Stimulated activated CD8-positive, alpha-beta memory T cell treated with anti-CD3 and anti-CD28 coated beads, Interleukin-15, amount 100 ng/mL, for 4 hours (primary cell): ENCODE data around the gene HPCAL1.
"Not testable (repeated sequence)": the region's sequence is repeated elsewhere in the genome, so short reads cannot be mapped to it uniquely, and the experiment has no call there.

ENCODE experiments used
- DNase-seq, 2 donors: peaks; one replicate each; pipeline ENCODE4 v3.0.0-alpha.2; 2020; ENCODE audit warnings: low read depth in 2 of 2

Gene HPCAL1

DNA sequence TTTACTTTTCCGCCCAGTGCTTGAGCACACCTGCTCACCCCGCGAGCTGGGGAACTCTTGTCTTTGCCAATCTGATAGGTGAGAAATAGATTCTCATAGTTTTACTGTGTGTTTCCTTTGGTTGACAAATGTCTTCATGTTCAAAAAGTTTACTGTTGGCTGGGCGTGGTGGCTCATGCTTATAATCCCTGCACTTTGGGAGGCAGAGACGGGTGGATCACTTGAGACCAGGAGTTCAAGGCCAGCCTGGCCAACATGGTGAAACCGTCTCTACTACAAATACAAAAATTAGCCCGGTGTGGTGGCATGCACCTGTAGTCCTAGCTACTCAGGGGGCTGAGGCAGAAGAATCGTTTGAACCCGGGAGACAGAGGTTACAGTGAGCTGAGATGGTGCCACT, 135.1 kb downstream of the HPCAL1 start:
- DNase-seq, result no peak

DNA sequence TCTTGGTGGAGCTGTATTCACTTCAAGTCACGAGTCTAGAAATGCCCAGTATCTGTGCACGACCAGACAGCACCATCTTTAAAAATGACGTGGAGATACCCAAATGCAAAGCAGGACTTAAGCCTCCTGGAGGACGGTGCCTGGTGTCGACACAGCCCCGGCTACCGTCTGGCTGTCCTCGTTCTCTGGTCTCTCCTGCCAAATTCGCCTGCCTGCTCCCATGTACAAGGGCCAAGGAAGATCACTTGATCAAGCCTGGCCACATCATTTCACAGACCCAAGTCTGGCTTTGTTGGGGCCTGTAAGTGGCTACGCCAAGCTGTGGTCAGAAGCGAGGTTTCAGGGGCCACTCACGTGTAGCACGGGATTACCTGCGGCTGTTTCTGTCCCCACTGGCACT, 136.0 kb downstream of the HPCAL1 start:
- DNase-seq, result no peak

DNA sequence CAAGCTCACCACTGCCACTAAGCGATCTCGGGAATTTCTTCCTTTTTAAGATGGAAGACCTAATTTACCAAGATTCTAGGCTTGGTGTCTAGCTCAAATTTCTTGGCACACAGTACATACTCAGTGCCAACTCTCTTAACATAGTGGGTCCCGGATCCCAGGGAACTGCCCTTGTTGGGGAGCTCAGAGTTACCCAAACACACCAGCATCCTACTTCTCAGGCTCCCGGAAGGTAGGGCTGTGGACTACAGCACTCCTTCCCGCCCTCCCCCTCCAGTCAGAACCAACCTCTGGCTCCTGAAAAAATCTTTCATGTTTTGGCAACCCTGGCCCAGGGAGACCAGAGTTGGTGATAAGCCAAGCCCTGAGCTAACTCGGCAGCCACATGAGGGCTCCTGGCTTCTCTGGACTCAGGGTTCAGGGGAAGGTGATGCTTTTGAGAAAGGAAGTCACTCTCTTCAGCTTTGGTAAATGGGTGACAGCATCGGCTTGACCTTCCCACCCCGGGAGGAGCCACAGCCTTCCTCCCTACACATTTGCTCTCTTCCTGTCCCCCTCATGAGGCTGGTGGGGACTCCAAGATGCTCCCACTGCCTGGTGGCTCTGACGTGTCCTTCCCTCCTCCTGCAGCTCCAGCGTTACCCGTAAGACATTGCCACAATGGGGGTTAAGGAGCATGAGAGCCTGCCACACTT, 136.6 kb downstream of the HPCAL1 start:
- DNase-seq, result no peak

DNA sequence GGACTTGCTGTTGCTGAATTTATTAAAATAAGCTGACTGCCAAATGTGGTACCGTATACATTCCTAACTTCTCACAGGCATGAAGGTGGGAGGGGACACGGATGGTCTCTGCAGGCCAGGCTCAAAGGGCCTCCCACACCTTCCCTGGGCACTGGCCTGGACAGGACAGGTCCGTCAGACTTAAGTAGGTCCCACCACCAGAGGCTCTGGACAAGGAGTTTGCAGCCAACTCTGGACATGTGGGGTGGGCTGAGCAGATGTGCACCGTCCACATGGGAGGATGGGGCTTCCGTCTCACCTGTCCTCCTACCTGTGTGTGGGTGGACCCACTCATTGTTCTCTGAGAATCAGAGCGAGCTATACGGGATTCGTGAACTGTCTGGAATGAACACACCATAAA, 137.3 kb downstream of the HPCAL1 start:
- DNase-seq, result no peak

DNA sequence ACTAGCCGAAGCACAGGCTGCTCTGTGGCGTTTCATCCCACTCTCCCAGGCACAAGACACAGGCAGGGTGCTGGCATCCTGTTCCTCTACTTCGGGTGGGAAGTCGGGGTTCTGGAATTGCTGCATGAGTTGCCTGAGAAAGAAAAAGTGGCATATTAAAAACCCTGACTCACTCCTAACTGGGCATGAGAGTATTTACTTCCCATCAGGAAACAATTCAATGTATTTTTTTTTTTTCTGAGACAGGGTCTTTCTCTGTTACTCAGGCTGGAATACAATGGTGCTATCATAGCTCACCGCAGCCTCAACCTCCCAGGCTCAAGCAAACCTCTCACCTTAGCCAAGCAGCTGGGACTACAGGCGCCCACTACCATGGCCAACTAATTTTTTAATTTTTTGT, 138.0 kb downstream of the HPCAL1 start:
- no peak for DNase-seq

DNA sequence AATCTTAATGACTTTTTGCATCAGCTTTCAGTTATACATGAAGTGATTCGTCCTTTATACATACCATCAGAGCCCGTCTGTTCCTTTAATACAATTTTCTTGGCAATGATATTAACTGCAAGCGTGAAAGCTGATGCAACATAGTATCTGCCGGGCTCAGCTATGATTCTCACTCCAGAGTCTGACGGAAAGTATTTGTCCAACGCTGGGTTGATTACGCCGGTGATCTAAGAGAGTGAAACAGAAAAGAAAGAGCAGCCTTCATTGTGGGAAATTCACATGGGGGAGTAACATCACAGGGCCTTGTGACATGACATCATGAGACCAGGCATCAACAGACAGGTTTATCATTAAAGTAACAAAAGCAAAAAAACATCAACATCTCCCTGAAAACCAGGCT, 139.2 kb downstream of the HPCAL1 start:
- no peak for DNase-seq

DNA sequence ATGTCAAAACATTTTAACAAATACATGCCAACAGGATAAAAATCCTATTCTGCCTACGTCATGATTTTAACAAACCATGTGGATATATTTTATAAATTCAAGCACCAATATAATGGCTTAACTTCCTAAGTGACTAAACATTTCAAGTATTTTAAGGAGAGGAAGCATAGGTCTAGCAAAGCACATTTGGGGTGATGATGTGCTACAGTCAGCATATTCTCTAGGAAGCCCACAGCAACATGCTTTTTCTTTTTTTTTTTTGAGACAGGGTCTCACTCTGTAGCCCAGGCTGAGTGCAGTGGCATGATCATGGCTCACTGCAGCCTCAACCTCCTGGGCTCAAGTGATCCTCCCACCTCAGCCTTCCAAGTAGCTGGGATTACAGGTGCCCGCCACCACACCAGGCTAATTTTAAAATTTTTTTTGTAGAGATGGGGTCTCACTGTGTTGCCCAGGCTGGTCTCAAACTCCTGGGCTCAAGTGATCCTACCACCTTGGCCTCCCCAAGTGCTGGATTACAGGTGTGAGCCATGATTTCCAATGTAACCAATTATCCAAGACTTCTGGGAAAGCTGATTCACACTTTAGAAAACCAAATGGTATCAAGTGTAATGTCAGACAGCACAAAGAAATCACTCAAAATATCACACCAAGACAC, 139.9 kb downstream of the HPCAL1 start:
- not testable (repeated sequence) for DNase-seq

DNA sequence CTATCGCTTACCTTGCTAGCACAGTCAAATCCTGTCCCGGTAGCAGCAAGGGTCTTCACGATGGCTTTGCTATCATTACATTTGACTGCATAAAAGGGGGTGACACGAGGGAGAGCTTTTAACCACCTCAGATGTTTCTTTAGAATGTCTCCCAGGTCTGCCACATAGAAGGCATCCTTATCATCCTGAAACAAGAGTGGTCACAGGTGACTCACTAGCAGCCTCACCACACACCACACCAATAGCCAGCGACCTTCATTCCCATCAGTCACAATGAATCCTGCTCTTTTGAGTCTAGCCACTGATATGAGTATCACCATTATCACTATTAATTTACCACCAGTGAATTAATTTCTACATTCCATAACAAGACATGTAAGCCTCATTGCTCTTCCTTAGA, 141.8 kb downstream of the HPCAL1 start:
- no peak for DNase-seq

DNA sequence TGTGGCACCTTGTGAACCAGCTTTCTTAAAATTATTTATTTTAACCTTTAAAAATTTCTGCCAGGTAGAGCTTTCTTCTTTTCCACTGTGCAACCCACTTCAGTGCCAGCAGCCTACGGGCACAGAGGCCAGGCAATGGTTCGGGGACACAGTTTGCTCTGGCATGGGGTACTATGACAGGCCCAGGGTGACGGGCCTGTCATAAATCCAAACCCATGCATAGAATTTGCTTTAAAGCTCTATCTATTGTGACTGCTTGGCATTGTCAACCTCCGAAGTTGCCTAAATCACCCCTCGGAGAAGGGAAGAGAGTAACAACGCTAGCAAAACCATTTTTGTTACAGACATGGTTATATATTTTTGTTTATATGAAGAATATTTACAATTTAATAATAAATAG, 143.9 kb downstream of the HPCAL1 start:
- DNase-seq, result no peak

DNA sequence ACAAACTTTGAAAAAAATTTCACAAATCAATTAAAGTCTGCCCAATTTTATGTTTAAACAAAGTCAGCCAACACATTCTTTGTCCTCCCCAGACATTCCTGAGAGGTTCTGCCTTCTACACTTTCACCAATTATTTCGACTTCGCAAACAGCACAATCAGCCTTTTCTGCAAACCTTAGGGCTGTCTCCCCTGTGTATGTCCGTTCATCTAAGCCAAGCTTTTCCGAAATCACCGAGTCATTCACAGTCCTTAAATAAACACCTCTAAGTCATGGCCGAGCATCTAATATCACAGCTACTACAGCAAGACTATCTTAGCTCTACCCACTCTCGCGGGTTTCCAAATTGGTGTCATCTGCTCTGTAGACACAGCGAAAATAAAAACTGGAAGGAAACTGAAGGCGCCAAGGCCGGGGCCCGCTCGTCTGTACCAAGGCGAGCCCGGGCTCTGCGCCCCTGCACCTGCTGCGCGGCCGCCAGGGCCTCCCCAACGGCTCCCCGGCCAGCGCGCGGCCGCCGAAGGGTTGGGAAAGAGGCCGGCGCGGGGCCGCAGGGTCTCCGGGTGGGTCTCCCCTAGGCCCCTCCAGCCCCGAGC, 144.7 kb downstream of the HPCAL1 start:
- no peak for DNase-seq

DNA sequence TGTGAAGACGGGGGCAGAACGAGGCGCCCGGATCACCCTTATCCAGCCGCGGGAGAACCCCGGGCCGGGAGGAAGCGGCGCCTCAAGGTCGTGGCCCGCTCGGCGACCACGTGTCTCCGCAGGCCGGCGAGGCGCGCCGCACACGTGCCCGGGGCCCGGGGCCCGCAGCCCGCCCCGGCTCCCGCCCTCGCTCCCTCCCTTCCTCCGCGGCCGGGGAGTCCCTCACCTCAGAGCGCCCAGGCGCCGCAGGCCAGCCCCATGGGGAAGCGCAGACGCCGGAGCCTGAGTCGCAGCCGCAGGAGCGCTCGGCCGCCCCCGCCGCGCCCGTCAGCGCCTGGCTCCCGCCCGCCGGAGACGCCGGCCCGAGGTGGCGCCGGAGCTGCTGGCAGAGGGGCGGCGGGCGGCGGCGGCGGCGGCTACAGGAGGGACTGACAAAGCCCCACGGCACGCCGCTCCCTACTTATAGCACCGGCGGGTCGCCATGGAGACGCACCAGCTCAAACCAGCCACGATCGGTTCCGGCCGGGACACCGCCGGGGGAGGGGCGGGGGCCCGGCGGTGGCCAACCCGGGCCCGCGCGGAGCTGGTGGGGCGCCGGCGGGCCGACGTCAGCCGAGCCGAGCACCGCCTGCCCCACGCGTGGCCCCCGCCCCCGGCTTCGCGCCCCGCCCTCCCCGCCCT, 145.3 kb downstream of the HPCAL1 start, which contains the start of gene ODC1:
Gene ODC1 (minus strand): TSS at position 433 of the 681 bp plus-strand sequence. CDS start 3,295 bp downstream, outside the sequence.
- peak; percentile 97 to 98 for DNase-seq

DNA sequence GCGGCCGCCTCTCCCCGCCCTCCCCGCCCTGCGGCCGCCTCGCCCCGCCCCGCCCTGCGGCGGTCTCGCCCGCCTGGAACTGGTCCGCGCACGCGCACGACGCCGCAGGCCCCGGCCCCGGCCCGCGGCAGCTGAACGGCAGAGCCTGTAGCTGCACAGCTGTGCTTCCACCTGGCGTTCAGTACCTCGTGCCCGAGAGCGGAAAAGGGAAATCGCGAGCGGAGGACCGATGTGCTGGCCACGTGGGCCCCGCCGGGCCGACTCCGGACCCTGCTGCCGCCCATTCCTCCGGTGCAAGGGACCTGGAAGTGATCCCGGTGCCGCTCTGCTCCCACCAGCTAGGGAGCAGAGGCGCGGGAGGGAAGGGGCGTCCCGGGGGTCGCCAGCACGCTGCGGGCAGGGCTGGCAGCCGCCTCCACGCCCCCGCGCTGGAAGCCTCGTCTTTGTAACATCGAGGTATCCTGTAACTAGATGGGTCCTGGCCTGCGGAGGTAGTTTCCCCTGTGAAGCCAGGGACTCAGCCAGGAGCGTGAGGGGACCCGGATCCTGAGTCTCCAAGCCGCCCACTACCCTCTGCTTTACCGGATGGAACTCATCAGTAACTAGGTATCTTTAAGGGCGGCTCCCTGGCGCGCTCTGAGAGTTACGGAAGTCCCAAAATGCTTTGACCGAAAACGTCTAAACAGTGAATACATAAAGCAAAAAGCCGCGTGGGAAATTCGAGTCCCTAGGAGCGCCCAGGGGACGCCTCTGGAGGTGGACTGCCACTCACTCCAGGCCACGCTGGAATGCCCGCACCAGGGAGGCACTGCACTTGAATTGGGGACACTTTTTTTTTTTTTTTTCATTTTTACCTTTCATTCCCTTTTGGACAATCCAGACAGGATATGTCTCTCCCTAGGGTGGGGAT, 146.1 kb downstream of the HPCAL1 start:
- DNase-seq, result peak; percentile 88 to 92

DNA sequence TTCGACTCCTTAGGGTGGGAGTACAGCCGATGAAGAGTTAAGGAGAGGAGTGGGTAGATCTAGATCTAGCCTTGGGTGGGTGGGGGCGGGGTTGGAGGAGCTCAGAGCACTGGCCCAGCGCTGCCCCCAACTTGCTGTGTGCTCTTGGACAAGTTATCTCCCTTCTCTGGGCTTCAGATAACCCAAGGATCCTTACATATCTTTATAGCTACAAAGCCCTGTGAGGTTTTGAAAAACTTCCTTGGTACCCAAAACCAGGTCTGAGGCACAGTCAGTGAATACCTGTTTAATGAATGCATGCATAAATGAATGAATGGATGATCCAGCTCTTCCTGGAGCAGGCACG, 146.8 kb downstream of the HPCAL1 start:
- DNase-seq, result no peak

DNA sequence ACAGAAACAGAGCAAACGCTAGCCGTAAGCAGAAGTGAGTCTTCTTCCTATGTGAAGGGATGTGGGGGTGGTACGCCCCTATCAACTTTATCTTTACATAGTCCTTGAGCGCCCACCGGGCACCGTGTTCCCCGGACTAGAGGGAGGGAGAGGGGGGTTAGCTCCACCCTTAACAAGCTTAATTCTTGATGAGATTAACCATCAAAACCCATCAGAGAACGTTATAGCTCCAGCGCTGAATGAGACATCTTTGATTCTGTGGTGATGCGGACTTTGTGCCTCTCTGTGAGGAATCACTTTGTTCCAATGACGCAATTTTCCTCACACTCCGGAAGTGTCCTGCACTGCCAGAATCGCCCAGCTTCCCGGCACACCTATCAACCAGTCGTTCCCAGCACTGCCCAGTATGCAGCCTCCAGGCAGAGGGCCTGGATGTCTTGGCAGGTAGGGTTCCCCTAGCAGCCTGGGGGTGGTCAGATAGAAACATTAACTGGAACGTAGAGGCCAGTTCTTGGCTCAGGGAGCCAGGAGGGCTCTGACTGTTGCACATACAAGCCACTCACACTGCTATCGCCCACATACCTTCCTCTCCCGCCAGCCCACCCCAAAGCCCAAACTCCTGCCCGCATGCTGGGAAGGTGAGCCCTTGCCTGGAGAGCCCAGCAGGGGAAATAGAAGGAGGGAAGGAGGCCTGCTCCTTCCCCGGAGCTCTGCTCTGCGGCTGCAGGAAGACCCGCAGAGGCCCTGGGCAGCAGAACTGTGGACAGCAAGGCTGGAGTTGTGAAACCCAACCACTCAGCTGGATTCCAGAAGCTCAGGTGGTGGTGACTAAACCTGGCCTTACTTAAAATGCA, 147.4 kb downstream of the HPCAL1 start:
- DNase-seq, result no peak

DNA sequence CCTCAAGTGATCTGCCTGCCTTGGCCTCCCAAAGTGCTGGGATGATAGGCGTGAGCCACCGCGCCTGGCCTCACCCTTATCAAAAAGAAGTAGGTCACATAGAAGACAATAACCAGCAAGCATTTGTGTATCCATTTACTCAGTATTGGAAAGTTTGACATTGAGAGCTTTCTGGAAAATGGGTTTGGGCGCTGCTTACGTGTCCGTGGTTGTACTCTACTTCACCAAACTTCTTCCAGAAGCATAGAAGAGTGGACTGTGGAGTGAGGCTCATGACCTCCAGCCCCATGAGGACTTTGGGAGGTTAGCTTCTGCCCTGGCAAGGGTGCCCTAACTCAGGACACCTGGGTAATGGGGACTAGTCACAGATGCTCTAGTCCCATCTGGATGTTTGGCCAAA, 149.1 kb downstream of the HPCAL1 start:
- DNase-seq, result no peak

DNA sequence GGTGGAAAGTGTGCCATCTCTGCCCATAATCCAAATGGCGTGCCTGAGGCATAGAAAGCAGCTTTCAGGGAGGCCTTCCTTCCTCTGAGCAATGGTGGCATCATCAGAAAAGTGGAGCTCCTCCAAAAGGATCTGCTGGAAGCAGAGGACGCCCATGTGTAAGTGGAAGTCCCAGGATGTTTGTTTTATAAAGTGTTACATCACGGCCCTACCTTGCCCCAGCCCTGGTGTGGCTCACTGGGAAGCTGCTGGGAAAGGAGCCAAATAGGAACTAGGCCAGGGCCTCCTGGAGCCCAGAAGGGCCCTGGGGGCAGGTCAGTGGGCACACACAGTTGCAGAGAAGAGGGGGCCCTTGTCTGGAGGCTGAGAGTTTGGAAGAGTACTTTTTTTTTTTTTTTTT, 149.6 kb downstream of the HPCAL1 start:
- DNase-seq, result no peak

DNA sequence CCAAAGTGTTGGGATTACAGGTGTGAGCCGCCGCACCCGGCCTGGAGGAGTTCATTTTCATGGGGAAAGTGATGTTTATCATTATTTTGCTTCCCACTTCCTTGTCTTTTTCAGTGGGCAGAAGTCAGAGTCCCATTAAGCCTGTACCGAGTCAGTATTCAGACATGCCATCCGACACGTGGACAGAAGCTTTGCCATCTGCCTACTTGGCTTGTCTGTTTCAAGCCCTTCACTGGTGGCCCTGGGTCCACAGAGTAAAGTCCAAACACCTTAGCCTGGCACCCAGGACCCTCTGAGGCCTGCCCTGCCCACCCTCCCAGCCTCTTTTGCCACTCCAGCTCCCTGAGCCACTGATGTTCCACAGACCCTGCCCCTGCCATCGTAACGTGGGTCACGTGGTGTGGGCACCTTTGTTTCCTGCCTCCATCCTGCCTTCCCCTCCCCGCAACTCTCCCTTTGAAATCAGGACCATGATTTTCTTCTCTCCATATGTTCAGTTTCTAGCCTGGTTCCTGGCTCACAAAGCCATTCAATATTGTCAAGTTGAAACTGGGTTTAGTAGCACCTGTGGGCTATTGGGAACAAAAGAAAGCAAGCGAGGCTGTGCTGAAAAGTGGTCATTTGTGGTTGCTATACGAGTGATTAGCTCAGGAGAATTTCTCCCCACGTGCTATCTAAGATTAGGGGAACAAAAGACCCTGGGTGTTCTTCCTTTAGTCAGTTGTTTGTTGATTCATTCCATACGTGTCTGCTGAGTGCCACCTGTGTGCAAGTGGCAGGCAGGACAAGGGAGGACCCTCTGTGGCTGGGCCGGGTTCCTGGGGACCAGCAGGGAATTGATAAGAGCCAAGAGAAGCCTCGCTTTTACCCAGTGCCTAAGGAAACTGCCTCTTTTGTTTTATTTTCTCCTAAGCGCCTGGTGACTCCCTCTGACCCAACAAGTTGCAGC, 150.5 kb downstream of the HPCAL1 start:
- DNase-seq, result no peak

DNA sequence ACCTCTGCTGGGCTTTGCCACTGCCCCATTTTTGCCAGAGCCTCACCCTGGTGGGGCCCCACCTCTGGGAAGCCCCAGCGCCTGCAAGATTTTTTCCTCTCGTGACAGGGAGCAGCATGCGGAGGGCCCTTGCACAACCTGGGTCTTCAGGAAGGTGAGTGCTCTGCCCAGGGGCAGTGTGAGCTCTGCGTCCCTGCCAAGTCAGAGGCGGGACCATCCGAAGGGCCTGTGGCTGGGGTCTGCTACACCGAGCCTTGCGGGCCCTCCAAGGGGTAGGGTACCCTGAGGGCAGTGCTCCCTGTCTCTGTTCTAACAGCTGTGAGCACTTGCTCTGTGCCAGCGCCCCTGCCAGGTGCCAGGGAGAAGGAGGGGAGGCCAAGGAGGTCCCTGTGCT, 151.2 kb downstream of the HPCAL1 start:
- no peak for DNase-seq

DNA sequence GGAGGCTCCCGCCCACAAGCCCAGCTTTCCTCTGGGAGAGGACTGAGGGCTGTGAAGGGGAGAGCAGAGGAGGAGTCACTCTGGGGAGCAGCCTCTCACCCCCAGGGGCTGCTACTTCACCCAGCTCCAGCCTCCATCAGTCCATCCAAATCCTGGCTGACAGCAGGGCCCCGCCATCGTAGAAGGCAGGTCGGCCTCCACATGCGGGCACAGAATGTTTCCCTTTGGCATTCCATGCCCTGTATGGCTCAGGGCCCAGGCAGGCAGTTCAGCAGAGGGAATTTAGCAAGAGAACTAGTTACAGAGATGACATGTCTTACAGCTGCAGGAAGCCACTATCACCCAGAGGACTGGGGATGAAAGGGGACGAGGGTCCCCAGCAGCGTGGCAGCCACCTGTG, 151.8 kb downstream of the HPCAL1 start:
- DNase-seq, result no peak

DNA sequence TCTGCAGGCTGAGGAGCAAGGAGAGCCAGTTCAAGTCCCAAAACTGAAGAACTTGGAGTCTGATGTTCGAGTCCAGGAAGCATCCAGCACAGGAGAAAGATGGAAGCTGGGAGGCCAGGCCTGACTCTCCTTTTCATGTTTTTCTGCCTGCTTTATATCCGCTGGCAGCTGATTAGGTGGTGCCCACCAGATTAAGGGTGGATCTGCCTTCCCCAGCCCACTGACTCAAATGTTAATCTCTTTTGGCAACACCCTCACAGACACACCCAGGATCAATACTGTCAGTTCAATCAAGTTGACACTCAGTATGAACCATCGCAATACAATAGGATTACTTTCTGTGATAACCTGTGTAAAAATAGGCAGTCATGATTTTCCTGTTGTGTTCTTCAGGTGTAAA, 154.5 kb downstream of the HPCAL1 start:
- not testable (repeated sequence) for DNase-seq
